Astrocyte (in vitro differentiated cells and primary cell): ENCODE measurements around the gene HHLA2. TPM values are rescaled to one million over a fixed set of nuclear protein-coding genes. Genes with fewer than 3 reads are reported as not detected.

Experiments
- DNase-seq: peaks from one replicate; pipeline ENCODE4 v3.0.0-alpha.2; 2010; ENCODE audit warnings: low read depth
- FAIRE-seq: peaks from 2 replicates; lab custom pipeline; 2011; peaks lifted over from hg19 to GRCh38; lab: Jason Lieb, UNC
- H2AFZ ChIP-seq: 2 replicates; pipeline ENCODE4 v1.6.0; 2012; ENCODE audit warnings: low read depth, low read length, inconsistent platforms
- H3K27ac ChIP-seq: 2 replicates; pipeline ENCODE4 v1.5.1; 2011; ENCODE audit warnings: low read depth, low read length, inconsistent platforms
- H3K27me3 ChIP-seq: 2 replicates; pipeline ENCODE4 v1.6.0; 2011; ENCODE audit warnings: low read length, inconsistent platforms; ENCODE audit not compliant: insufficient read depth
- H3K36me3 ChIP-seq: 2 replicates; pipeline ENCODE4 v1.5.1; 2011; ENCODE audit warnings: low read length, inconsistent platforms; ENCODE audit not compliant: insufficient read depth
- H3K4me1 ChIP-seq: 2 replicates; pipeline ENCODE4 v1.5.1; 2011; ENCODE audit warnings: low read length, inconsistent platforms; ENCODE audit not compliant: insufficient read depth
- H3K4me2 ChIP-seq: 2 replicates; pipeline ENCODE4 v1.6.0; 2012; ENCODE audit warnings: low read length, inconsistent platforms
- H3K4me3 ChIP-seq: 2 replicates; pipeline ENCODE4 v1.5.1; 2011; ENCODE audit warnings: low read depth, mild to moderate bottlenecking, low read length, inconsistent platforms; ENCODE audit not compliant: insufficient read depth
- H3K79me2 ChIP-seq: 2 replicates; pipeline ENCODE4 v1.6.0; 2012; ENCODE audit warnings: mild to moderate bottlenecking, low read length, inconsistent platforms; ENCODE audit not compliant: insufficient read depth
- H3K9ac ChIP-seq: 2 replicates; pipeline ENCODE4 v1.6.0; 2012; ENCODE audit warnings: mild to moderate bottlenecking, low read length, inconsistent platforms
- H3K9me3 ChIP-seq: 2 replicates; pipeline ENCODE4 v1.5.1; 2012; ENCODE audit warnings: low read depth, mild to moderate bottlenecking, low read length, inconsistent platforms; ENCODE audit not compliant: insufficient read depth
- H4K20me1 ChIP-seq: 2 replicates; pipeline ENCODE4 v1.6.0; 2012; ENCODE audit warnings: low read length, inconsistent platforms; ENCODE audit not compliant: insufficient read depth
- H3K27ac Mint-ChIP-seq: one replicate; pipeline ENCODE4 v1.8.0; 2021; ENCODE audit warnings: mild to moderate bottlenecking, mixed read lengths; ENCODE audit not compliant: unreplicated experiment
- H3K27me3 Mint-ChIP-seq: one replicate; pipeline ENCODE4 v1.8.0; 2021; ENCODE audit warnings: low read depth, mixed read lengths; ENCODE audit not compliant: unreplicated experiment
- H3K36me3 Mint-ChIP-seq: one replicate; pipeline ENCODE4 v1.8.0; 2021; ENCODE audit warnings: low read depth, mixed read lengths; ENCODE audit not compliant: unreplicated experiment
- H3K4me1 Mint-ChIP-seq: one replicate; pipeline ENCODE4 v1.8.0; 2021; ENCODE audit warnings: low read depth, mixed read lengths; ENCODE audit not compliant: unreplicated experiment
- H3K4me3 Mint-ChIP-seq: one replicate; pipeline ENCODE4 v1.8.0; 2021; ENCODE audit warnings: mild to moderate bottlenecking, moderate library complexity, mixed read lengths; ENCODE audit not compliant: unreplicated experiment
- H3K9me3 Mint-ChIP-seq: one replicate; pipeline ENCODE4 v1.8.0; 2021; ENCODE audit warnings: mild to moderate bottlenecking, mixed read lengths; ENCODE audit not compliant: unreplicated experiment
- EZH2 ChIP-seq: IDR thresholded peaks from 2 replicates; pipeline ENCODE4 v1.6.1; 2012; ENCODE audit warnings: mild to moderate bottlenecking, low read length, inconsistent platforms; ENCODE audit not compliant: insufficient read depth
- total RNA-seq: library from RNA; stranded (reverse); gene quantifications from 2 replicates; pipeline ENCODE4 v1.2.1, GENCODE V29; 2021
- TF ChIP-seq, protein P1 (sequence below): IDR thresholded peaks from 2 replicates; pipeline ENCODE4 v1.5.1; 2011; ENCODE audit warnings: low read depth, mild to moderate bottlenecking, inconsistent platforms, low read length, moderate library complexity; ENCODE audit not compliant: insufficient read depth

Gene HHLA2
- total RNA-seq, 1 donor from 2014 or later, result not detected

DNA sequence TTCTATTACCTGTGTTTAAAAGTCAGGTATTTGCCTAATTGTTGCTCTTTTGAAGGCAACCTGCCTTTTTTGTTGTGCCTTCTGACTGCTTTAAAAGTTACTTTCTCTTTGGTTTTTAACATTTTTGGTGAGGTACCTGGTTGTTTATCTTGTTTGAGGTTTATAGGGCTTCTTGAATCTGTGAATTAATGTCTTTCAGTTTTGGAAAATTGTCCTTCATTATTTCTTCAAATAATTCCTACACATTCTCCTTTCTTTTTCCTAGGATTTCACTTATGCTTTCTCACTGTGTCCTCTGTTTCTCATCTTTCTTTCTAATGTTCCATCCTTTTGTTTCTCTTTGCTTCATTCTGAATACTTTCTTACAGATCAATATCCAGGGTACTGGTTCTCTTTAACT, 30.8 kb downstream of the HHLA2 start:
- no peak overlapping the region for H2AFZ ChIP-seq
- Mint-ChIP-seq H3K4me1 (no peaks in the 10 kb centered on the region), H3K36me3 (no peaks in the 10 kb centered on the region), H3K9me3 (no peaks in the 10 kb centered on the region), H3K27me3 (peaks cover 3% of the 10 kb centered on the region), H3K27ac (no peak overlapping the region), H3K4me3 (no peak overlapping the region)
- DNase-seq (no peak), FAIRE-seq (no peak)
- H3K4me1 ChIP-seq, result no peaks in the 10 kb centered on the region
- no peaks in the 10 kb centered on the region for H3K79me2 ChIP-seq
- no peaks in the 10 kb centered on the region for H3K9me3 ChIP-seq
- no peak for TF ChIP-seq EZH2
- TF ChIP-seq, protein P1, sequence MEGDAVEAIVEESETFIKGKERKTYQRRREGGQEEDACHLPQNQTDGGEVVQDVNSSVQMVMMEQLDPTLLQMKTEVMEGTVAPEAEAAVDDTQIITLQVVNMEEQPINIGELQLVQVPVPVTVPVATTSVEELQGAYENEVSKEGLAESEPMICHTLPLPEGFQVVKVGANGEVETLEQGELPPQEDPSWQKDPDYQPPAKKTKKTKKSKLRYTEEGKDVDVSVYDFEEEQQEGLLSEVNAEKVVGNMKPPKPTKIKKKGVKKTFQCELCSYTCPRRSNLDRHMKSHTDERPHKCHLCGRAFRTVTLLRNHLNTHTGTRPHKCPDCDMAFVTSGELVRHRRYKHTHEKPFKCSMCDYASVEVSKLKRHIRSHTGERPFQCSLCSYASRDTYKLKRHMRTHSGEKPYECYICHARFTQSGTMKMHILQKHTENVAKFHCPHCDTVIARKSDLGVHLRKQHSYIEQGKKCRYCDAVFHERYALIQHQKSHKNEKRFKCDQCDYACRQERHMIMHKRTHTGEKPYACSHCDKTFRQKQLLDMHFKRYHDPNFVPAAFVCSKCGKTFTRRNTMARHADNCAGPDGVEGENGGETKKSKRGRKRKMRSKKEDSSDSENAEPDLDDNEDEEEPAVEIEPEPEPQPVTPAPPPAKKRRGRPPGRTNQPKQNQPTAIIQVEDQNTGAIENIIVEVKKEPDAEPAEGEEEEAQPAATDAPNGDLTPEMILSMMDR, result no peak
- no peaks in the 10 kb centered on the region for H3K27me3 ChIP-seq
- H4K20me1 ChIP-seq, result no peaks in the 10 kb centered on the region
- no peak overlapping the region for H3K9ac ChIP-seq
- H3K36me3 ChIP-seq, result no peaks in the 10 kb centered on the region
- H3K4me2 ChIP-seq, result no peak overlapping the region
- H3K27ac ChIP-seq, result no peak overlapping the region
- H3K4me3 ChIP-seq, result no peak overlapping the region

DNA sequence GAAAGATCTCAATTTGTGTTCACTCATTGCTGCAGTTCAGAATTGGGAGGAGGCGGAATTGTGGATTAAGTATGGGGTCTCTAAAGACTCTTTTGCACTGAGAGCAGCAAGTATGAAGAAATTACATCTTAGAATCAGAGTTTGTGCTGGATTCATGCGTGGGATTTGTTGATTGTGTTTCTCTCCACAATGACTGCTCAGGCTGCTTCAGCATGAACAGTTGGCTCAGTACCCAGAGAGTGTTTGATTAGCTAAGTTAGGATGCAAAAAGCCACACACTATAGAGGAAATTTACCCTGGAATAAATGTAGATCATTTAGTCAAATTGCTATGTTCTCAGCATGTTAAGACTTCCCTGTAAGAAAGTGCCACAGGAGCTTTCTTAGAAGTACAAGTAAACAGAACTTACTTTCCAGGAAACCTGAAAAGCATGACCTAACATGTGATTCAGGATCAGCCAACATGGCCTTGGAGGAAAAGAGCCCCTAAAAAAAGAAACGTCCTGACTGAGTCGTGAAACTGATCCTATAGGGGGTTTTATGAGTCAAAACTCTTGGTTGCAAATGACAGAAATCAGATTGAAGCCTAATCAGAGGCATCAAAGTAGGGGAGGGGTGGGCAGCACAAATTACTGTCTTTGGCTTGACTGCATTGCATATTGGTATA, 32.6 kb downstream of the HHLA2 start:
- DNase-seq, result no peak
- Histone ChIP-seq H3K4me1 (no peaks in the 10 kb centered on the region), H3K9me3 (no peaks in the 10 kb centered on the region), H4K20me1 (no peaks in the 10 kb centered on the region), H3K27ac (no peak overlapping the region), H3K79me2 (no peaks in the 10 kb centered on the region), H3K4me3 (no peak overlapping the region), H3K4me2 (no peak overlapping the region), H3K36me3 (no peaks in the 10 kb centered on the region), H3K9ac (no peak overlapping the region), H3K27me3 (no peaks in the 10 kb centered on the region), H2AFZ (no peak overlapping the region)
- Mint-ChIP-seq H3K4me1 (no peaks in the 10 kb centered on the region), H3K27ac (no peak overlapping the region), H3K27me3 (peaks cover 3% of the 10 kb centered on the region), H3K36me3 (no peaks in the 10 kb centered on the region), H3K9me3 (no peaks in the 10 kb centered on the region), H3K4me3 (no peak overlapping the region)
- no peak for FAIRE-seq
- TF ChIP-seq, protein P1, result no peak
- no peak for TF ChIP-seq EZH2

DNA sequence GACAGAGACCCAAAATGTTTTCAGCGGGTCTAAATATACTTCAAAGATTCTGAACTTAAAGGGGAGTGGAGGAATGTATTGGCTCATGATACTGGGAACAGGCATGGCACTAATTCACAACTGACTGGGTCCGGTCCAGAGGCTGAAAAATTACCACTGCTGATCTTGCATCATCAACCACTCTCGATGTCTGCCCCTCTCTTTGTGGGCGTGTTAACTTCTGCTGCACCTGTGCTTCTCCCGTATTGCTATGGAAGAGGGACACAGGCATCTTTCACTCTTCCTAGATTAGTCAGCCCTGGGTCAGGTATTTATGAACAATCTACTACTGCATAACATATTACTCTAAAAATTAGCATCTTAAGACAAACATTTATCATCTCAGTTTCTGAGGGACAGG, 33.2 kb downstream of the HHLA2 start:
- Histone ChIP-seq H3K79me2 (no peaks in the 10 kb centered on the region), H2AFZ (no peak overlapping the region), H3K4me2 (no peak overlapping the region), H3K9me3 (no peaks in the 10 kb centered on the region), H3K27me3 (no peaks in the 10 kb centered on the region), H3K36me3 (no peaks in the 10 kb centered on the region), H3K4me1 (no peaks in the 10 kb centered on the region), H3K4me3 (no peak overlapping the region), H4K20me1 (no peaks in the 10 kb centered on the region), H3K9ac (no peak overlapping the region), H3K27ac (no peak overlapping the region)
- FAIRE-seq (no peak), DNase-seq (no peak)
- Mint-ChIP-seq H3K4me1 (no peaks in the 10 kb centered on the region), H3K4me3 (no peak overlapping the region), H3K27me3 (peaks cover 3% of the 10 kb centered on the region), H3K36me3 (no peaks in the 10 kb centered on the region), H3K9me3 (no peaks in the 10 kb centered on the region), H3K27ac (no peak overlapping the region)
- no peak for TF ChIP-seq EZH2
- TF ChIP-seq, protein P1, result no peak
